ENCODE measurements around the gene BNC2. TPM values are rescaled to one million over a fixed set of nuclear protein-coding genes. Genes with fewer than 3 reads are reported as not detected.
A peak's percentile ranks its signal among the peaks of the same experiment; 100 is the strongest.

Gene BNC2
- total and polyA plus RNA-seq, 2 of the 4 experiments (the other 2 are of a cell fraction) = 15.5 to 45.2 TPM

DNA sequence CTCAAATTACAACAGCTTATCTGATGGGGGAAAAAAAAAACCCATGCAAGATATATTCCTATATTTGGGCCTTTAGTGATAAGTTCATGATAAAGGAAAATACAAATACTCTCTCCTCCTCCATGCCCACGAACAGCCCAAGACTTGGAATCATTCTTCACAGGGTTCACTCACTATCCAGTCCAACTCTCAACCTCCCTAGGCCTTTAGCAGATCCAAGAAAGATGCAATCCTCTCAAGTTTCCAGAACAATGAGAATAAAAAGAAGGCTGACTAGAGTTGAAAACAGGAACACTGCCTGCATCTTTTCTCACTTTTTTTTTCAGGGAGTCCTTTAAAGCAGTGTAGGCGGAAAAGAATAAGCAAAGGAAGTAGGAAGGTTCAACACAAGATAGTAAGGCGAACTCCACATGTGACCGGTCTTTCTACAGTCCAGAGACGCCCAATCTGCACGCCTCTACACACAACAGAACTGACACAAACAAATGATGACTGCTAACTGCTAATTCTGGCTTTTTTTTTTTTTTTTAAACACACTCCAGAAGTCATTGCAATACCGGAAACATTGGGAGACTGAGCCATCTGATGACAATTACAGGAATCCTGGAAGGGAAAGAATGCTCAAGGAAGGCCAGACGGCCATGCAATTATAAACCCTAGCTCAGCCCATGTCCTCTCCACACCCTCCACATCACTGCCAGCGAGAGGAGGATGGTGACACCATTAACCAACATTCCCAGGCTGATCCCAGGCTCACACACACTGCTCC is 75.4 kb downstream of the BNC2 start:
- Histone ChIP-seq H3K9me3 (ENCODE audit: control insufficient read depth, insufficient read depth, low read length) (no peaks in the 10 kb centered on the region), H3K27ac (ENCODE audit: insufficient read depth, low read length) (peak overlapping the region; percentile 45), H2AK9ac (replicated peaks; ENCODE audit: low read depth, low read length, poor library complexity) (no peak overlapping the region), H3K18ac (ENCODE audit: low read depth, low read length) (peak overlapping the region; percentile 87), H3K27me3 (ENCODE audit: control insufficient read depth, insufficient read depth, low read length) (no peaks in the 10 kb centered on the region), H4K91ac (ENCODE audit: insufficient read depth, low read depth, low read length) (peak overlapping the region; percentile 62), H2BK120ac (ENCODE audit: low read depth, low read length) (peak overlapping the region; percentile 84), H3K9me1 (ENCODE audit: insufficient read depth, low read length) (peaks cover 6% of the 10 kb centered on the region; the same call in 1 of the 2 replicates), H3K4me2 (ENCODE audit: low read depth, low read length) (peak overlapping the region; percentile 38), H3K79me1 (ENCODE audit: low read depth in 1 of 2, low read length in 2 of 2) (peaks cover 24 to 66% of the 10 kb centered on the region in 2 experiments), H3K56ac (ENCODE audit: extremely low read depth, insufficient read depth, low read length) (peak overlapping the region; percentile 36; the same call in 1 of the 2 replicates), H2BK20ac (ENCODE audit: low read depth, low read length) (peak overlapping the region; percentile 76), H3K9ac (ENCODE audit: low read depth, low read length) (peak overlapping the region; percentile 3; the same call in 1 of the 2 replicates), H2BK5ac (ENCODE audit: low read depth, low read length, poor library complexity, severe bottlenecking) (peak overlapping the region; percentile 80), H2BK15ac (ENCODE audit: low read depth, low read length) (peak overlapping the region; percentile 45; the same call in 2 of the 3 replicates), H3K4me3 (ENCODE audit: insufficient read depth, low read depth, low read length) (no peak overlapping the region), H3K36me3 (ENCODE audit: control insufficient read depth, insufficient read depth, low read length) (peaks cover 2% of the 10 kb centered on the region; the same call in 1 of the 2 replicates), H4K5ac (ENCODE audit: low read depth, low read length) (peak overlapping the region; percentile 61), H2AFZ (replicated peaks; ENCODE audit: low read length, poor library complexity) (peak overlapping the region; percentile 36), H3K14ac (replicated peaks; ENCODE audit: low read depth, low read length) (peak overlapping the region; percentile 74), H3K4ac (ENCODE audit: low read depth, low read length) (peak overlapping the region; percentile 84), H3K4me1 (ENCODE audit: control insufficient read depth, insufficient read depth, low read length) (peaks cover 14% of the 10 kb centered on the region), H4K8ac (ENCODE audit: low read depth in 2 of 2, low read length in 2 of 2) (peak overlapping the region; percentile 5 to 69; a peak in 3 of 4 replicates), H3K23ac (ENCODE audit: low read depth, low read length) (peak overlapping the region; percentile 89), H4K20me1 (ENCODE audit: insufficient read depth, low read length) (no peaks in the 10 kb centered on the region; the same call in 1 of the 2 replicates), H2AK5ac (ENCODE audit: low read depth, low read length) (peak overlapping the region; percentile 47; the same call in 1 of the 2 replicates)
- in situ Hi-C loops (cut with MboI; ENCODE audit: low sequenced_read_pairs) (no loop called here), intact Hi-C loops (cut with micrococcal nuclease) (no loop called here), dilution Hi-C loops (cut with HindIII; ENCODE audit: low sequenced_read_pairs, unreplicated experiment) (no loop called here)
- CTCF ChIA-PET = interaction anchor here (0.6 kb wide), 1 partner anchor 16 kb away, joined by 6 read pairs; no protein-coding TSS in a partner anchor
- POLR2A ChIA-PET (ENCODE audit: unreplicated experiment) = no interaction called here
- WGBS, 2 experiments (ENCODE audit: extremely low coverage in 2 of 2, insufficient read length in 1 of 2) = no CpG with 5 or more reads among the region's 9 CpGs
- ATAC-seq (ENCODE audit: low read depth) = peak; percentile 88
- DNase-seq = peak; percentile 83
- BruUV-seq (replicated peaks) = no TSS peak
- TF ChIP-seq CEBPB (IDR thresholded peaks at IDR 0.05; ENCODE audit: low read depth, low read length) (peak; percentile 75), BHLHE40 (IDR thresholded peaks at IDR 0.05; ENCODE audit: low read depth, low read length) (peak; percentile 44)
- TF ChIP-seq, protein P1, sequence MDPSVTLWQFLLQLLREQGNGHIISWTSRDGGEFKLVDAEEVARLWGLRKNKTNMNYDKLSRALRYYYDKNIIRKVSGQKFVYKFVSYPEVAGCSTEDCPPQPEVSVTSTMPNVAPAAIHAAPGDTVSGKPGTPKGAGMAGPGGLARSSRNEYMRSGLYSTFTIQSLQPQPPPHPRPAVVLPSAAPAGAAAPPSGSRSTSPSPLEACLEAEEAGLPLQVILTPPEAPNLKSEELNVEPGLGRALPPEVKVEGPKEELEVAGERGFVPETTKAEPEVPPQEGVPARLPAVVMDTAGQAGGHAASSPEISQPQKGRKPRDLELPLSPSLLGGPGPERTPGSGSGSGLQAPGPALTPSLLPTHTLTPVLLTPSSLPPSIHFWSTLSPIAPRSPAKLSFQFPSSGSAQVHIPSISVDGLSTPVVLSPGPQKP (IDR thresholded peaks at IDR 0.05; ENCODE audit: borderline replicate concordance, low read depth, low read length) = no peak
